ENCODE data around the gene DBX1.

DBX1 gene

DNA sequence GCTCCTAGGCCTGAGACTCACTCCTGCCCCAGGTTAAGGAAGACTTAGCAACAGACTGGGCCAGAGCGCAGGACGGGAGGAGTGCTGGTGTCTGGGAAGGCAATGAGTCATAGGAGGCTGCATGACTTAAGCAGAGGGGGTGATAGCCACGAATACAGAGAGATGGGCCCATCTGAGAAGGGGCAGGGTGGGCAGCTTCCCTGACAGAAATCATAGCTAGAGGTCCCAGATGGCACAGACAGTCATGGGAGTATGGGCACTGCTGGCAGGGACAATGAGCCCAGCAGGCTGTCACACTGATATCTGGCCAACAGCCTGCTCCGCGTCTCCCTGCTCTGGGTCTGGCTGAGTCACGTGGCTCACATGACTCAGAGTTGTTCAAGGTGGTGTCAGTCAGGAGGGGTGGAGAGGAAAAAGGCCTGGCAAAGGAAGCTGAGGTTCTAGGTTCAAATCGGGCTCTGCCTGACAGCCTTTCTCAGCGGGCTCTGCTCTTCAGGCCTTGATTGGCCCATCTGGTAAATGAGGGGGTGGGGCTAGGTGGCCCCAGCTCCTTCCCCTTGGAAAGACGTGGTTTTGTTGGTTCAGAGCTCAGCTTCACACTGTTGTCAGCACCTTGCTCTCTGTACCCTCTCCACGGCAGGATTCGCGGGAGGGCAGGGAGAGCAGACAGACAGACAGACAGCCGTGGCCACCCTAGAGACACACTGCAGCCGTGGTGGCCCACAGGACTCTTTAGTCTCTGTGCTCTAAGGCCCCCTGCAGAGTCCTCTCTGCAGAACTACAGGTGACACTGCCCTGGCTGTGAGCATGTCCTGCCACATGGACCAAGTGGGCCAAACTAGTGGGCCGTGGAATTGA lies 47.8 kb downstream of the DBX1 start:
- peak; percentile 98 for DNase-seq (ENCODE audit: low read depth)
- TF ChIP-seq, protein P1, sequence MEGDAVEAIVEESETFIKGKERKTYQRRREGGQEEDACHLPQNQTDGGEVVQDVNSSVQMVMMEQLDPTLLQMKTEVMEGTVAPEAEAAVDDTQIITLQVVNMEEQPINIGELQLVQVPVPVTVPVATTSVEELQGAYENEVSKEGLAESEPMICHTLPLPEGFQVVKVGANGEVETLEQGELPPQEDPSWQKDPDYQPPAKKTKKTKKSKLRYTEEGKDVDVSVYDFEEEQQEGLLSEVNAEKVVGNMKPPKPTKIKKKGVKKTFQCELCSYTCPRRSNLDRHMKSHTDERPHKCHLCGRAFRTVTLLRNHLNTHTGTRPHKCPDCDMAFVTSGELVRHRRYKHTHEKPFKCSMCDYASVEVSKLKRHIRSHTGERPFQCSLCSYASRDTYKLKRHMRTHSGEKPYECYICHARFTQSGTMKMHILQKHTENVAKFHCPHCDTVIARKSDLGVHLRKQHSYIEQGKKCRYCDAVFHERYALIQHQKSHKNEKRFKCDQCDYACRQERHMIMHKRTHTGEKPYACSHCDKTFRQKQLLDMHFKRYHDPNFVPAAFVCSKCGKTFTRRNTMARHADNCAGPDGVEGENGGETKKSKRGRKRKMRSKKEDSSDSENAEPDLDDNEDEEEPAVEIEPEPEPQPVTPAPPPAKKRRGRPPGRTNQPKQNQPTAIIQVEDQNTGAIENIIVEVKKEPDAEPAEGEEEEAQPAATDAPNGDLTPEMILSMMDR (IDR thresholded peaks at IDR 0.05; ENCODE audit: insufficient read depth, low read depth, low read length, missing control alignments), result no peak
- no peak overlapping the region for H3K4me3 ChIP-seq (ENCODE audit: low read length)

DNA sequence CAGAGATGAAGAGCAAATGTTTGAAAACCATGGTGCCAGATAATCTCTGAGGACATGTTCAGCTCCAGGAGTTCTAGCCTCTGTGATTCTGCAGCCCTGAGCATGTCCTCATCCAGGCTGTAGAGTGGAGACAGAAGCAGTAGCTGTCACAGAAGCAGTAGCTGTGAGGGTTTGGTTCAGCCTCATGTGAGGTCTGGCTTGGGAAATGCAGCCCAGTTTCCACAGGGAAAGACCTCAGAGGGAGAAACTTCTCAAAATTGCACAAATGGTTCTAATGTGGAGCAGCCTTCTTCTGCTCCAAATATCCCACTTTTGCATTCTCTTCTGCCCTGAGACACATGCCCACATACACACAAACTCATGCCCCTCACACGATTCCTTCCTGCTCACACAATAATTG lies 48.4 kb downstream of the DBX1 start:
- TF ChIP-seq, protein P1 (IDR thresholded peaks at IDR 0.05; ENCODE audit: insufficient read depth, low read depth, low read length, missing control alignments), result no peak
- no peak for DNase-seq (ENCODE audit: low read depth)
- H3K4me3 ChIP-seq (ENCODE audit: low read length), result no peak overlapping the region

DNA sequence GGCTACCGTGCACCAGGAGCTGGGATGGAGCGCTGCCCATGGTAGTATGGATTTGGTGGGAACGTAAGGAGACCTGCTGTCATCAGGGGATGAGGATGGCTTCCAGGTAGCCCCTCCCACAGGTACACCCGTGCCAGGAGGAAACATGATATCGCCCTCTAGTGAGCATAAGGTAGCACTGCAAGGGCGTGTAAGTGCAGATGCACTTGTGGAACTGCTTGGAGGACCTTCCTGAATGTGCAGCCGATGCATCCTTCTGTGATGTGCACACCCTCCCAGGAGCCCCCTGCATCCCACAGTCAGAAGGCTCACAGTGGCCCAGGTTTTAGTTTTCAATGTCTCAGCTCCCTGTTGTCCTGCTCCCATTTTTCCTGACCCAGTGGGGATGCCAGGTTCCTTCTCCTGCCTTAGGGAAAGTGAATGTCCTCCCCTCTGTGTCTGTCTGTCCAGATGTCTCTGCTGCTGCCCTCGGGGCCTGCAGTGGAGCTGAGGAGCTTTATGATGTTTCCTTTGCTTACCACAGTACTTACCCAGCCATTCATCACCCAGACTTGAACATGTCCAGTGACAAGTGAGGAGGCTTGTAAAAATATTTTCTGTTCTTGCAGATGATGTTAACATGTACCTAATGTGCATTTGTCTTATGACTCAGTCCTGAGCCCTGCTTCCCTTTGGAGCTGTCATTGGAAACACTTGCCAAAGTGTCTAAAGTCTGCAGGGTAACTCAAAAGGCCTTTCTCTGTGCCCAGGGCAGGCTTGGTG lies 49.2 kb downstream of the DBX1 start:
- no peak overlapping the region for H3K4me3 ChIP-seq (ENCODE audit: low read length)
- TF ChIP-seq, protein P1 (IDR thresholded peaks at IDR 0.05; ENCODE audit: insufficient read depth, low read depth, low read length, missing control alignments), result peak; percentile 98
- peak; percentile 82 for DNase-seq (ENCODE audit: low read depth)

DNA sequence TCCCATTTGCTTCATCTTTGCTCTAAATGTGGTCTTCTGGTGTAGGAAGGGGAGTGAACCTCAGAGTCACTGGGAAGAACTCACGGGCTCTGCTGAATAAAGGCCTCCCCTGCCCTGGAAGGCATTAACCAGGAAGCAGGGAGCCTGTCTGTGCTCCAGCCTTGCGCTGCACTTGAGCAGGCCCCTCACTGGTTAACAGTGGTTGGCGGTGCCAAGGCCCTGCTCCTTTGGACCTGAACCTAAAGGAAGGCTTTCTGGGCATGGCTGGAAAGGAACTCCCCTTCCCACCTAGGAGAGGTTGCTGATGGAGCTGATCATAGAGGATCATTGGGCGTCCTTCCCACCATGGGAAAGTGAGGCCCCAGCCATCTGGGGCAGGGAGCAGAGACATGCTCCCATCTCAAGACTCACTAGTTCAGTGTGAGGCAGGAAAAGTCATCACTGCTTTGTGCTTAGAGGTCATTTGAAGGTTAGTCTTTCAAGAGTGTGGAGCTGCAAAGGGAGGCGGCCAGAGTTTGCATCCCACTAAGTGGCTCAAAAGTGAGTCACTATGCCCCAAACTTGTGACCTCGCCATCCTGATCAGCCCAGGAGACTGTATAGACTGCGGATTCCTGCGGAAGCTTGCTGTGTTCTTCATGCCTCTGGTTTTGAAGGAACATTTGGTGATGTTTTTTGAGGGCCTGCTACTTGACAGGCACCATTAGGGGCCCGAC lies 50.4 kb downstream of the DBX1 start:
- DNase-seq (ENCODE audit: low read depth), result no peak
- H3K4me3 ChIP-seq (ENCODE audit: low read length), result no peak overlapping the region
- TF ChIP-seq, protein P1 (IDR thresholded peaks at IDR 0.05; ENCODE audit: insufficient read depth, low read depth, low read length, missing control alignments), result no peak
